NCI-H748 treated with DMSO at 0.1 percent for 48 hours (cell line): ENCODE measurements around the gene CA9.

ENCODE experiments used
- DNase-seq: peaks from one replicate; lab custom pipeline; 2025; lab: John Stamatoyannopoulos, UW

The CA9 gene

DNA sequence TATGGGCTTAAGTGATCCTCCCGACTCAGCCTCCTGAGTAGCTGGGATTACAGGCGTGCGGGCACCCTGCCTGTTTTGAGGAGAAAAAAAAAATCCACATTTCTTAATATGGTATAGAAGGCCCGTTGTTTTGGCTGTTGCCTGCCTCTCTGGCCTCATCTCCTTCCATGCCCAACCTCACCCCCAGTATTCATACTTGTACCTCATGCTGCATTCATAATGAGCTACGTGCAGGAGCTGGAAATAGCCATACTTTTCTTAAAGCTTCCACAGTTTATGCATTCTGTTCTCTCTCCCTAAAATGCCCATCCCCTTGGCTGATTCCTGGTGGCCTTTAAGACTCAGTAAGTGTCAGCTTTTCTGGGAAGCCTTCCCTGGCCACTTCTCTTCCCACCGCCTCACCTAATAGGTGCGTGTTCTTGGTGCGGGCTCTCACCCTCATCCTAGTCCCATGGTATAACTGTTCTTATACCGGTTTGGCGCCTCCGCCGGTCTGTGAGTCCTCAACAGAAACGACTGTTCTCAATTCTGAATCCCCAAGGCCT lies 18.1 kb downstream of the CA9 start:
- DNase-seq, result no peak

DNA sequence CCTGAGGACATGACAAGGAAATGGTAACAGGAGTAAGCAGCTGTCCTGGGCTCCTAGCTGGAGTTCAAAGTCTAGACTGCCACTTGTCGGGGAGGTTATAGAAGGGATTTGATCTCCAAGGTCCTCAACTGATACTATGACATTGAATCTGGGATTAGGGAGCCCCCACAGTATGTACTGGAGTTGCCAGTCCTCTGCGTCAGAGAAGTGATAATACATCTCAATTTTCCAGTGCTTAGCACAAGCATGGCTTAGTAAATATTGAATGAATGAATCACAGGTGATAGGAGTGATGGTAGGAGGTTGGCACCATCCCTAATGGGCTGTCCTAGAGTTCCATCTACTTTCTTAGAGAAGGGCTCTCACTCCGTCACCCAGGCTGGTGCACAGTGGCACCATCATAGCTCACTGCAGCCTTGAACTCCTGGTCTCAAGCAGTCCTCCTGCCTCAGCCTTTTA lies 22.2 kb downstream of the CA9 start:
- DNase-seq, result no peak

DNA sequence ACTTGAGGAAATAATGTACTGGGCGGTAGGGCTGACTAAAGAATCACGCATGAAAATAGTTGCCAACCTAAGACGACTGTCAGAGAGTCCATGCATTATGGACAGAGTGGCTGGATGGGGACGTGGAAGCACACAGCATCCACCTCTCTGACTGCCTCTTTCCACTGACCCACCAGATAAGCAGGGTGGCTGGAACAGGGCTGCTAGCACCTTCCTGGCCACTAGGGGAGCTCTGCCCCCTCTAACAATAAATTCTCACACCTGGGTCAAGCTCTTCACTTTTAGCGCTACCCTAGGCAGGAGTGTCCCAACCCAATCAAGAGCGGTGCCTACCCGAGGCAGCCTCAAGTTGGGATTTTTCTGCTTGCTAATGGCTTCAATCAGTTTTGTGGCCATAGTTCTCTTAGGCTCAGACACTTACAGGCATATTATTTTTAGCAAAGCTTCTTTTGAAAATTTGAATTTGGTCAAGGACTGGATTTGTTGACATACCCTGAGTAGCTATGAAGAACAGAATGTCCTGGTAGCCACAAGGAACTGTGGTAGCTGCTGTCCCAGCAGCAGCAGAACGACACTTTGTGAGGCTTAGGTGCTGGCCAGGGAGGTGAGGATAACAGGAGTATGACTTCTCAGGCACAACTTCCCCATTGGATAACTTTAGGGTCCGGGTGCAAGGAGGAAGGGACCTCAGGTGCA lies 22.9 kb downstream of the CA9 start:
- DNase-seq, result peak; percentile 20

DNA sequence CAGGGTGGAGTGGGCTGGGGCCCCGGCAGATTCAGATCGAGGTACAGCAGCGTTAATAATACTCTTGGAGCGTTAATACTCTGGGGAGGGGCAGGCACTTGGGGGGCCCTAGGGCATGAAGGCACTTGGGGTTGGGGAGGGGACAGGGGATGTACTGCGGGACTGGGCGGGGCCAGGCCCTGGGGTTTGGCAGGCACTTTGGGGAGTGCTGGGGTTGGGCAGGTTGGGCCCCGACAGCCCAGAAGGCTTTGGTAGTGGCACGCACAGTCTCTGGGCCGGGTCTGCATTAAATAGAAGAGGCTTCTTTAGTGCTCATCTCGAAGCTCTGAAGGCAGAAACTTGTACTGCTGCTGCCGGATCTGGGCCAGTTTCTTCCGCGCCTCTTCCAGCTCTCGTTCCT lies 23.8 kb downstream of the CA9 start:
- no peak for DNase-seq

DNA sequence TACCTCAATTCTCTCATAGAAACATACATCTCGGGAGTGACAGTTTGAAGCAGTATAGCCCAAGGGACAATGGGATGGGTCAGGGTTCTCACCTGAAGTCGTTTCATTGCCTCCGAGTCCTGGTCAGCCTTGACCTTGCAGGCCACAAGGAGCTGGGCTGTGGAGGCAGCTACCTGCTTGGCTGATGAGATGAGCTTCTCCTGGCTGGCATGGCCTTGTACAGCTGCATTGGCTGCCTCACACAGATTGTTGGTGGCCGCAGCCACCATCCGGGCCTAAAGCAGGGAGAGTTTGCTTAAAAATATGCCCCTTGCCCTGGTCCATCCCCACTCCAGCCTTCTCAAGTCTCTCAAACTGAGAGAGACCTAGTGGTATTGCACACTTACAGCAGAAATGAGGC lies 24.5 kb downstream of the CA9 start:
- no peak for DNase-seq

DNA sequence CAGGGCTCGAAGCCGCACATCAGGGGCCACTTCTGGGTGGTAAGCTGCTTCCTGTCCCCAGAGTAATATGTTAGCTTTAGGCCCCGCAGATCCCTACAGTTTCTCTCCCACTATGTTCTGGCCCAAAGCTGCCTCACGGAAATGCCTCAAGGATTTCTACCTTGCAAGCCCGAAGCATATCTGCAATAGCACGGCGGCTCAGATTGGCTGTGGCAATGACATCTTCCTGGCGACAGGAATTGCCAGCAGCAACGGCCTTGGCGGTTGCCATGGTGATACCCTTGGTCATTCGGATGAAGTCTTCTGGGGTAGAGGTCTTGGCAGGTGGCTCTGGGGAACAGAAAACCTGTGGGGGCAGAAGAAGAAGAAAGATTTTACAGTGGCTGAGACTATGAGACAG lies 26.3 kb downstream of the CA9 start:
- no peak for DNase-seq

DNA sequence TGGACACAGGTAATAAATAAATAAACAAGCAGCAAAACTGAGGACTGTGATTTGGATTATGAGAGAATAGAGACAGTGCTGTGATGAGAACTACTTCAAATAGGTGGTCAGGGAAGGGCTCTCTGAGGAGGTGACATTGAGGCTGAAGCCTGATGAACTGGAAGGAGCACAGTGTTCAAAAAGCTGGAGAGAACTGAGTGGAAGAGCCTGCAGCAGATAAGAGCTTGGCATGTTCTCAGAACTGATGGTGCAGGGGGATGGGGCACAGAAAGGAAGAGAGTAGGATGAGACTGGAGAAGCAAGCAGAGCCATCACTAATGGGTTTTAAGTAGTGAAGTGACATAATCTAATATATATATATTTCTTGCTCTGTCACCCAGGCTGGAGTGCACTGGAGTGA lies 27.2 kb downstream of the CA9 start:
- no peak for DNase-seq

DNA sequence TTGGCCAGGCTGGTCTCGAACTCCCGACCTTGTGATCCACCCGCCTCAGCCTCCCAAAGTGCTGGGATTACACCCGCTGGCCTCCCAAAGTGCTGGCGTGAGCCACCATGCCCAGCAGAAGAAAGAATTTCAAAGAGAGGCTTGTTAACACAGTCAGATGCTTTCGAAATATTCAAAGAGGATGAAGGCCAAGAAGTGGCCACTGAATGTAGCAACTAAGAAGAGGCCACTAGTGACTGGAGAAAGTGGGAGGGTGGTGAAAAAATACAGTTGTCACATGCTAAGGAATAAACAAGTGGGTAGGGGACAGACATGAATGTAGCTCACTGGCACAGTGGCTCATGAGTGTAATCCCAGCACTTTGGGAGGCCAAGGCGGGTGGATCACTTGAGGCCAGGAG lies 29.0 kb downstream of the CA9 start:
- DNase-seq, result no peak

DNA sequence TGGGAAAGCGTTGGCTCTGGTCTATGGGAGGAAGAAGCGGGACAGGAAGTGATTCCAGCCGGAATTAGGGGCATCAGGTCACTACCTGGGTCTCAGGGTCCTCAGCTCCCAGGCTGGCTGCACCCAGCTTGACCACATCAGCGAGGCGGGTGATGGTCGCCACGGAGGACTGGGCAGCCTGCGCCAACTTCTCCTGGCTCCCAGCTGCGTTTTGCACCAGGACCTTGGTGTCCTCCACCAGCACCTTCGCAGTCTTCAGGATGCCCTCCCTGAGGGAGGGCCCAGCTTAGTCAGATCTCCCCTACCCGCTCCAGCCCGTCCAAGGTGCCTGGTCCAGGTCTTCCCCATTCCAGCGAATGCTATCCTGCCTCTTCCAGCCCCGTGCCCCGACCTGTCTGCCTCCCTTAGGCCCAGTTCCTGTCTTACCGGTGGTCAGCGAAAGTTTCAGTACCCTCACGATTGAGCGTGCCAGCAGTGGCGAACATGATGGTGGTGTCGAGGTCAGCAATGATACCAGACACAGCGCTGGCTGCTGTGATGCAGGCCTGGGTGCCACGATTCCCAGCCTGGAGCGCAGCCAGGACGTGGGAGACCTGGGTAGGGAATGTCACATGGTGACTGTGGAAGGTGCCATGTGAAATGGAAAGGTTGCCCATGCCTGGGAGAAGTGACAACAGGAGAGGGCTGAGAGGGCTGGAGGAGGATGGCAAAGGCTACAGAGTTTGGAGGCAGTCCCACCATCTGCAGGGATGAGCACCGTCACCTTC lies 30.4 kb downstream of the CA9 start:
- no peak for DNase-seq

DNA sequence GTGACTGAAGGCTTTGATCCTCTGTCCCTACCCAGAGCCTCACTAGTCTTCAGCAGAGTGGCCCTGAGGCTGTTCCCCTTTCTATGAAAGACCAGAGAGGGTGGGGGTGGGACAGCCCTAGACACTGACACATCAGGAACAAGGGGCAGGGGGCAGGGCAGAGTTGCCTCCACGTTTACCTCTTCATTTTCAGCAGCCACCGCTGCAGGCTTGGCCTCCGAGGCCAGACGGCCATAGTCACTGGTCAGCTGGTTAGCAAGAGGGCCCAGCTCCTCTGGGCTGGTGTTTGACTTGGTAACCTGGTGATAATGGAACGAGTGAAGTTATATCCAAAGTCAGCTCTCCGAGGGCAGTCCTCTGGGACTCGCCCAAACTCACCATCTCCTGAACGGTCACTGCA lies 31.6 kb downstream of the CA9 start:
- no peak for DNase-seq

DNA sequence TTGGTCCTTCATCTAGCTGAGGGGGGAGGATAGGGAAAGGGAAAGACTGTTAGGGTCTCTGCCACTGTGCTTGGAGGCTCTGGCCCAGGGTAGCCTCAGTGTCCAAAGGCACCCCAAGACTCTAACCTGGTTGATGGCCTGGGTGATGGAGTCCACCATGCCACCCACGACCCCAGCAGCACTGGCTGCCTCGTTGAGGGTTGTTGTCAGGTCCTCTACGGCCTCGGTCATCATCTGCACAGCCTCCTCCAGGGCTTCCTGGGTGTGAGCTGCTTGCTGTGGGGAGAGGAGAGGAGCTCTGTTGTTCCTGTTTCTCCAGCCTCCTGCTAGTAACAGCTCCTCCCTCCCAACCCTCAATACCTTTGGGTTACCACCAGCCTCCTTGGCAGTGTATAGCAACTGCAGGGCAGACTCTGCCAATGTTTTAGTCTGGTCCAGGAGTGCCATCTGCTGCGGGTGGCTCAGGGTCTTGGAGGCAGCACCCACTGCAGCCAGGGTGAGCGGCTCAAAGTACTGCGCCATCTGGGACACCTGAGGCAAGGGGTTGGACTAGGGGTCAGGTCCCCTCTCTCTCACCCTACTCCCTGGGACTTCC lies 32.2 kb downstream of the CA9 start:
- no peak for DNase-seq

DNA sequence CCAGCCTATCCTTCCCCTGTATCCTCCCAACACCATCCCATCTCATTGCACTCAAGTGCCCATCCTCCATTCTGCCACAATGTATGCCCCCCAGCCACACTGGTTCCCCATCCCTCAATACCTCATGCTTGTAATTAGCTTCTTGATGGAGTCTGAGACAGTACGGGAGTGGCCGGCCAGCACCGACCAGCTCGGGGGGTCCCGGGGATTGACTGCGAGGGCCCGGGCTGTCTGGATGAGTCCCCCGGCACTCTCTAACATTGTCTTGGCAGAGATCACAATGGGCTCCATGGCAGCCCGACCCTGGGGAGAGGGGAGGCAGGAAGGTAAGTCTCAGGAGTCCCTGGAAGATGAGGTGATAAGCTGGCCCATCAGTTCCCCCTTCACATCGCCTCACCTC lies 33.2 kb downstream of the CA9 start:
- no peak for DNase-seq

DNA sequence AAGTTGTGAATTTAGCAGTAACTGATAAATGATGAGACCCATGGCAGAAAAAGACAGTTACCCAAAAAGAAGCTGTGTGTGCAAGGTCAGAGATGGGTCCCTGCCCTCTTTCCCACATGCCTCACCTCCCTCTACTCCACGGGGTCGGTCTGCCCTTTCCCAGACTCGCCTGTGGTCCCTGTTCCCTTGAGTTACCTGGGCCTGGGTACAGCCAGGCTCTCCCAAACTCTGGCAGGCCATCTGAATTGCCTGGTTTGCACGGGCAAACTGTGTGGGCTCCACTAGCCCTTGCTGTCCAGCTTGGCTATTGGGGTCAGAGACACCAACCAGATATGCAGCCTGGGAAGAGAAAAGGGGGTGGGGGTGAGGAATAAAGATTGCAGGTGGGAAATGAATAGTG lies 34.4 kb downstream of the CA9 start:
- DNase-seq, result no peak

DNA sequence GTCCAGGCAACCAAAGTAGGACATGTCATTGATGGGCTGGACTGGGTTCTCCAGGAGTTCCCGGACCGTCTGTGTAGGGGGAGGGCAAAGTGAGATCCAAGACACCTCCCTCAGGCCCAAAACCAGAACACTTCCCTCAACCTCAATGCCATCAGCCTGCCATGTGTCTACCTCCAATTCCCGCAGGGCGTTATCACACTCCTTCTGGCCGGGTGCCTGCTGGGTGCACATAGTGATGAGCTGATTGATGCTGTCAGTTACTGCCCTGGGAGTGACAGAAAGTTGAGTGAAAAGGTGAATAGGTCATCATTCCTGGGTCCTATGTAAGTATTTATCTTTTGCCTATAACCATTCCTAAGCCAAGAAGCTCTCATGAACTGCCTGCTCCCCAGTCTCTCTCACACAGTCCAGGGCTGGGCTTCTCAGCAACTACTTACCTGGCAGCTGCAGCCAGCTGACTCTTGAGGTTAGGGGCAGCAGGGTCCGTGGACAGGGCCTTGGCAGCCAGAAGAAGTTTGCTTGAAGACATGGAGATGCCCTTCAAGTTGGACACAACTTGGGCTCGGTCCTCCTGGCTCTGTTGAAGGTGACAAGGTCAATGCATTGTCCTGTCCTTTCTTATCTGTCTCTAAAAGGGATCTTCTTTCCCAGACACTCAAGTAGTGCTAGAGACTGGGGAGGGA lies 37.2 kb downstream of the CA9 start:
- no peak for DNase-seq

DNA sequence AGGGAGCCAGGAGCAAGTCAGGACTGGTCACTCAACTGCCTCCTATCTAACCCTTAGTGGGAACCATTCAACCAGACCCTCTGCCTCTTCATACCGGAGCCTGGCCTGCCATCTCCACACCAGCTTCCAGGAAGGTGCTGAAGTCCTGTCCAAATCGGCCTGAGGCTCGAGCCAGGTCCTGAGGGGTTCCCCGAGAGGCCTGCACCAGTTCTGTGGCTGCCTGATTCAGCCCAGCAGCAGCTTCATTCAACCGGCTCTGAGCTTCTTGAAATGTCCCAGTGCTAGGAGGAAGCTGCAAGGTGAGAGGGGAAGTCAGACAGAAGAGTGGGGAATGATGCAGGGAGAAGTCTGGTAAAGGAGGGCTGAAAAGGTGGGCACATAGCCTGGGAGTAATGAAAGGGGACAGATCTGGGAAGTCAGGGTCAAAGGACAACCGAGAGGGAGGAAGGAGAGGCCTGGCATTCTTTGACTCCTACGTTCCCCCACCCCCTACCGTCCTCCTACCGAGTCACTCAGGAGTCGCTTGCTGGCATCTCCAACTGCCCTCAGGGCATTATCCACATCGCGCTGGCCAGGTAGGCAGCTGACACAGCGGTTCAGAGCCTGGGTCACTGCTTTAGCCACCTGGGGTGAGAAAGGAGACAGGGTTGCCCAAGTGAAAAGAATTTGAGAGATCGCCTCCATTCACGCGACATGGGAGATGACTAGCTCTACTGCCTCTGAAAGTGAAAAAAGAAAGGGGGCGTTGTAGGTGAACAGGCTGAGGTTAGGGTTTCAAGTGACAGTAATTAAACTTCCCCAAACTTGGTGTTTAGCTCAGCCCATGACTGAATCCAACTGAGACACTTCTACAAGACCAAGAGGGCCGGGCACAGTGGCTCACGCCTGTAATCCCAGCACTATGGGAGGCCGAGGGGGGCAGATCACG lies 38.0 kb downstream of the CA9 start:
- no peak for DNase-seq

DNA sequence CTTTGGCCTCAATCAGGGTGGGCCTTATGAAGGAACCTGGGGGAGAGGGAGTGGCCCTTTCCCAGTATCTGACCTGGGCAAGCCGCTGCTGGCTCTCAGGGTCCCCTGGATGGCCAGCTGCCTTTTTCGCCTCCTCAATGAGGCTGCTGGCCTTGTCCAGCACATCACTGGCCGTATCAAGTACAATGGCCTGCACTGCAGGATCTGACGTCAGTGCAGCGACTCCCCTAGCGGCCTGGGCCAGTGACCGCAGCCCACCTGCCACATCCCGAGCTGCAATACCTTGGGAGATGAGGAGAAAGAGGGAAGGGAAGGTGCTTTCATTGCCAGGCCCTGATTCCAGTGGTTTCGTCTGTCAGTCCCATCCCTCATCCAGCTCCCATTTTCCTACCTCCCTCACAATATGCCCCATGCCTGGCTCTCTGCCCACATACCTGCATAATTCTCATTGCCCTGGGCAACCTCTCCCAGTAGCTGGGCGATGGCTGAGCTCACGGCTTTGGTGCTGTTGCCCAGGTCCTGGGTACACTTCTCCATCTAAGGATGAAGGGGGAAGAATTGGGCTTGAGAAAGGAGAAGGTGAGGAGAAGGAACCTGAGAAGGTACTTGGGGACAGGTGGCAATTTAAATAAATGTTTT lies 39.2 kb downstream of the CA9 start:
- no peak for DNase-seq

DNA sequence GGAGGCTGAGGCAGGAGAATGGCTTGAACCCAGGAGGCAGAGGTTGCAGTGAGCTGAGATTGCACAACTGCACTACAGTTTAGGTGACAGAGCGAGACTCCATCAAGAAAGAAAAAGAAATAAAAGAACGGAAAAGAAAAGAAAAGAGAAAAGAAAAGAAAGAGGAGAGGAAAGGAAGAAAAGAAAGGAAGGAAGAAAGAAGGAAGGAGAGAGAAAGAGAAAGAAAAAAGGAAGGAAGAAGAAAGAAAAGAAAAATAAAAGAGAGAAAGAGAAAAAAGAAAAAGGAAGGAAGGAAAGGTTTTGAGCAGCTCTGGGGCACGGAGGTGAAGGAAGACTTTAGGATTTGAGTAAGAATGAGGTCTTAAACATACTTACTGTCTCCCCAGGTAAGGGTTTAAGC lies 39.9 kb downstream of the CA9 start:
- no peak for DNase-seq

DNA sequence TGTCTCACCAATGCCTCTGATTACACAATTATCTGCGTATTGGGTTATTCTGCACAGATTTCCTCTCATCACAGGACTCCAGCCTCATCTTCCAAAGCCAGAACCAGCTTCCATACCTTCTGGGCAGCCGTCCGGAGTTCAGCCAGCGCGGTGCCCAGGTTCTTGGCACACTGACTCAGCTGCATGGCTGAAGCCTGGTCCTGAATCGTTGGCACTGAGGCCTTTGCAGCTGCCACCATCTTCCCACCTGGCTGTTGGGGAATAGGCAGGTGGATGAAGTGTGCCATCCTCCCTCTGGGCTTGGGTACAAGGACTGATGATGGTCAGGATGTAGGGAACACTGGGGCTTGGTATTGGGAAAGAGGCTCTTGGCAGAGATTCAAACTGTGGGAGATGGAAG lies 40.4 kb downstream of the CA9 start:
- DNase-seq, result no peak

DNA sequence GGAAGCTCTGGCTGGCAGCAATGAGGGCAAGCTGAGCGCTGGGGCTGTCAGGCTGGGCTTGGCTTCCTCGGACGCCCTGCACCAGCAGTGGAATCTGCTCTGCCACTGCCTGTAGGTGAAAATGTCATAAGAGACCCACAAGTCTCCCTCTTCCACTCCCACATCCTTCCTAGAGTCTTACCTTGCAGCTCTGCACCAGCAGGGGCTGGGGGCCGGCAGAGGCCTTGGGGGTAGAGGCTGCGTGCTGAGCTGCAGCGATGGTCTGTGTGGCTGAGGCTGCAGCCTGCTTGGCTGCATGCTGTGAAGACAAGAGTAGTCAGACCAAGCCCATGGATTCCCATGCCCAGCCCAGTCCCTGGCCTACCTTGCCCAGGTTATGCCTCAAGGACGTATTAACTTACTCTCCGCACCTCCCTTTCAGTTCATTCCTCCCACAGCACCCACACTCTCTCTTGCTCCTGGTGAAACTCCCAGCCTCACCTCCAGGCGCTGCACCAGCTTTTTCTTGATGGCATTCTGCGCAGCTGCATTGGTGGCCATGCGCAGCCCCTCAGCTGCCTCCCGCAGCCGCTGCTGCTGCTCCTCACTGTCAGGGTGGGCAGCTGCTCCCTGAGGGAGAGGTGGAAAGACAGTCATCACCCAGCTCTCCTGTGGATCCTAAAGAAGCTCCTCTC lies 41.0 kb downstream of the CA9 start:
- no peak for DNase-seq

DNA sequence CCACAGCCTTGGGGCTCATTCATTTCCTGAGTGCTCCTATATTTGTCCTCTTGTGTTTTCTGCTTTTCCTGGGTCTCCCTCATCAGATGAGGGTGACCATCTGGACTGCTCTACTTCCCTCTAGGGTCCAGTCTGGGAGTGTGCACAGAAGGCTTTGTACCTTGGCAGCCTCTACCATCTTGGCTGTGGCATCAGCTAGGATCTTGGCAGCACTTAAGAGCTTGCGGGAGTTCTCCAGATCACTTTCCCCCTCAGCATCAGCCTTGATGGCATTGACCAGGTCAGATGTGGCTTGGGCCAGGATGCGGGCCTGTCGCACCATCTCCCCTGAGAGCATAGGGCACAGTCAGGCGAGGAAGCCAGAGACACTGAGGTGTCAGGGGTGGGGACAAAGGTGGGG lies 42.5 kb downstream of the CA9 start:
- no peak for DNase-seq
